Endodermal cell (in vitro differentiated cells): ENCODE results near the gene MRTFA. TPM values are rescaled to one million over a fixed set of nuclear protein-coding genes. Genes with fewer than 3 reads are reported as not detected.

Experiments used
- DNase-seq: peaks from one replicate; pipeline ENCODE4 v3.0.0-alpha.2; 2017
- H3K27ac ChIP-seq: 2 replicates; pipeline ENCODE4 v1.5.1; 2013; ENCODE audit warnings: mild to moderate bottlenecking, low read depth, low read length, moderate library complexity
- H3K27me3 ChIP-seq: 2 replicates; pipeline ENCODE4 v1.6.1; 2013; ENCODE audit warnings: mild to moderate bottlenecking, low read length, moderate library complexity; ENCODE audit not compliant: insufficient read depth, control insufficient read depth, poor library complexity, severe bottlenecking
- H3K36me3 ChIP-seq: 2 replicates; pipeline ENCODE4 v1.7.0; 2013; ENCODE audit warnings: mild to moderate bottlenecking, low read length, moderate library complexity; ENCODE audit not compliant: control insufficient read depth, insufficient read depth
- H3K4me1 ChIP-seq: one replicate; pipeline ENCODE4 v1.7.0; 2013; ENCODE audit warnings: low read length; ENCODE audit not compliant: control insufficient read depth, insufficient read depth
- H3K4me3 ChIP-seq: 2 replicates; pipeline ENCODE4 v1.5.1; 2013; ENCODE audit warnings: mild to moderate bottlenecking, low read length, moderate library complexity
- H3K9ac ChIP-seq: 2 replicates; pipeline ENCODE4 v1.6.1; 2013; ENCODE audit warnings: mild to moderate bottlenecking, low read length, moderate library complexity; ENCODE audit not compliant: poor library complexity, severe bottlenecking; ENCODE audit errors: extremely low read depth
- H3K9me3 ChIP-seq: 2 replicates; pipeline ENCODE4 v1.6.1; 2013; ENCODE audit warnings: mild to moderate bottlenecking, low read length, moderate library complexity; ENCODE audit not compliant: control insufficient read depth
- H3K27ac Mint-ChIP-seq: 2 replicates; pipeline ENCODE4 v1.8.0; 2020; ENCODE audit warnings: mixed read lengths
- H3K27me3 Mint-ChIP-seq: 2 replicates; pipeline ENCODE4 v1.8.0; 2021; ENCODE audit warnings: mild to moderate bottlenecking, mixed read lengths; ENCODE audit not compliant: insufficient read depth
- H3K36me3 Mint-ChIP-seq: 2 replicates; pipeline ENCODE4 v1.8.0; 2020; ENCODE audit warnings: low read depth, mixed read lengths
- H3K4me1 Mint-ChIP-seq: 2 replicates; pipeline ENCODE4 v1.8.0; 2020; ENCODE audit warnings: mixed read lengths
- H3K4me3 Mint-ChIP-seq: 2 replicates; pipeline ENCODE4 v1.8.0; 2020; ENCODE audit warnings: mild to moderate bottlenecking, moderate library complexity, mixed read lengths
- H3K9me3 Mint-ChIP-seq: 2 replicates; pipeline ENCODE4 v1.8.0; 2020; ENCODE audit warnings: mild to moderate bottlenecking, mixed read lengths
- WGBS, 2 experiments: methylation state at CpG; one replicate each; pipeline versions ENCODE4 v1.1.5 to v1.1.7; 2013; ENCODE audit warnings: missing lambda C conversion rate in 2 of 2, mixed read lengths in 1 of 2; ENCODE audit not compliant: insufficient coverage in 1 of 2, insufficient read length in 1 of 2; 5-methylcytosine and 5-hydroxymethylcytosine counted together
- total RNA-seq, 2 donors: library from RNA; stranded (reverse); fragmentation: NEBNext Ultra II Directional in 1 of 2; extraction: Animal tissue kit (Norgen Biotek cat#: 25700) in 1 of 2; gene quantifications; 2 replicates in 1 of 2; 3 replicates in 1 of 2; pipeline ENCODE4 v1.2.1, GENCODE V29; 2021
- TF ChIP-seq, protein P1 (sequence below): fragments of 200-600 bp; sonication (generic); conservative IDR thresholded peaks from 2 replicates; pipeline ENCODE4 v1.5.0; 2021; ENCODE audit warnings: antibody characterized with exemption, mild to moderate bottlenecking

MRTFA gene
- total RNA-seq, 2 donors from 2014 or later: 43.3 to 44.7 TPM

DNA sequence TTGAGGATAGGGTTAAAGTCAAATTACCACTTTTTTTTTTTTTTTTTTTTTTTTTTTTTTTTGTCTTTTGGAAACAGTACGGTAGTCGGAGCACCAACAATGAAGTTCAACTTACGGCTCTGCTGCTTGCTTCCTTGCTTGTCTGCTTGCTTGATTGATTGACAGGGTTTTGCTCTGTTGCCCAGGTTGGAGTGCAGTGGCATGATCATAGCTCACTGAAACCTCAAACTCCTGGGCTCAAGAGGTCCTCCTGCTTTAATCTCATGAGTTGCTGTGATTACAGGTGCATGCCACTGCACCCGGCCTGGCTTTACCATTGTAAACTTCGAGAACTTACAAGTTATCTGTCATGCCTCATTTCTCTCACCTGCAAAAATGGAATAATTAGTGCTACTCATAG lies 260.4 kb downstream of the MRTFA start:
- no peaks in the 10 kb centered on the region for H3K4me1 ChIP-seq
- no peak overlapping the region for H3K9ac ChIP-seq
- peaks cover 12% of the 10 kb centered on the region for H3K36me3 ChIP-seq
- no peaks in the 10 kb centered on the region for H3K27me3 ChIP-seq
- no peak overlapping the region for H3K27ac Mint-ChIP-seq
- no peaks in the 10 kb centered on the region for H3K27me3 Mint-ChIP-seq
- TF ChIP-seq, protein P1, sequence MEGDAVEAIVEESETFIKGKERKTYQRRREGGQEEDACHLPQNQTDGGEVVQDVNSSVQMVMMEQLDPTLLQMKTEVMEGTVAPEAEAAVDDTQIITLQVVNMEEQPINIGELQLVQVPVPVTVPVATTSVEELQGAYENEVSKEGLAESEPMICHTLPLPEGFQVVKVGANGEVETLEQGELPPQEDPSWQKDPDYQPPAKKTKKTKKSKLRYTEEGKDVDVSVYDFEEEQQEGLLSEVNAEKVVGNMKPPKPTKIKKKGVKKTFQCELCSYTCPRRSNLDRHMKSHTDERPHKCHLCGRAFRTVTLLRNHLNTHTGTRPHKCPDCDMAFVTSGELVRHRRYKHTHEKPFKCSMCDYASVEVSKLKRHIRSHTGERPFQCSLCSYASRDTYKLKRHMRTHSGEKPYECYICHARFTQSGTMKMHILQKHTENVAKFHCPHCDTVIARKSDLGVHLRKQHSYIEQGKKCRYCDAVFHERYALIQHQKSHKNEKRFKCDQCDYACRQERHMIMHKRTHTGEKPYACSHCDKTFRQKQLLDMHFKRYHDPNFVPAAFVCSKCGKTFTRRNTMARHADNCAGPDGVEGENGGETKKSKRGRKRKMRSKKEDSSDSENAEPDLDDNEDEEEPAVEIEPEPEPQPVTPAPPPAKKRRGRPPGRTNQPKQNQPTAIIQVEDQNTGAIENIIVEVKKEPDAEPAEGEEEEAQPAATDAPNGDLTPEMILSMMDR: no peak
- H3K36me3 Mint-ChIP-seq: peaks cover 30% of the 10 kb centered on the region
- WGBS, 2 experiments: 90 to 100% methylated on average over 5 of the region's 5 CpGs
- no peak overlapping the region for H3K4me3 ChIP-seq
- peaks cover 4% of the 10 kb centered on the region for H3K4me1 Mint-ChIP-seq
- DNase-seq: no peak
- no peaks in the 10 kb centered on the region for H3K9me3 ChIP-seq
- no peak overlapping the region for H3K27ac ChIP-seq
- no peaks in the 10 kb centered on the region for H3K9me3 Mint-ChIP-seq
- no peak overlapping the region for H3K4me3 Mint-ChIP-seq

GRCh38 chr22:40374567-40374966 lies 262.0 kb downstream of the MRTFA start:
- Mint-ChIP-seq H3K9me3 (no peaks in the 10 kb centered on the region), H3K4me3 (no peak overlapping the region), H3K27me3 (no peaks in the 10 kb centered on the region), H3K36me3 (peaks cover 34% of the 10 kb centered on the region), H3K4me1 (peaks cover 5% of the 10 kb centered on the region), H3K27ac (no peak overlapping the region)
- WGBS, 2 experiments: 91 to 92% methylated on average over 8 of the region's 8 CpGs
- no peaks in the 10 kb centered on the region for H3K9me3 ChIP-seq
- peaks cover 12% of the 10 kb centered on the region for H3K36me3 ChIP-seq
- H3K4me3 ChIP-seq: no peak overlapping the region
- no peaks in the 10 kb centered on the region for H3K4me1 ChIP-seq
- no peak overlapping the region for H3K27ac ChIP-seq
- DNase-seq: no peak
- no peaks in the 10 kb centered on the region for H3K27me3 ChIP-seq
- H3K9ac ChIP-seq: no peak overlapping the region
- TF ChIP-seq, protein P1: no peak

DNA sequence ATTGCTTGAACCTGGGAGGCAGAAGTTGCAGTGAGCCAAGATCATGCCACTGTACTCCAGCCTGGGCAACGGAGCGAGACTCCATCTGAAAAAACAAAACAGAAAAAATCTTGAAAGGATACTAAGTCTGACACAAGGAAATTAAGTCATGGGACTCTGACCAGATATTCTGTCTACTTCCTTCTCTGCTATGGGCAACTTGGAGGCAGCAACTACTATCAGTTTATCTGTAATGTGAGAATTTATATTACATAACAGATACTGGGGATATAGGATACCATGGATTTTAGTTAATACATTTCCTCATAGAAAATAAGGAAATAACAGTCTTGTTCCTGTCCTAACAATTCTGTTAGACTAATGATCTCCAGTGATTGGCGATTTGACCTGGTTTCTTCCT lies 267.7 kb downstream of the MRTFA start:
- H3K27ac Mint-ChIP-seq: no peak overlapping the region
- TF ChIP-seq, protein P1: no peak
- H3K4me3 Mint-ChIP-seq: no peak overlapping the region
- H3K4me1 ChIP-seq: no peaks in the 10 kb centered on the region
- no peaks in the 10 kb centered on the region for H3K9me3 Mint-ChIP-seq
- H3K9ac ChIP-seq: no peak overlapping the region
- H3K4me1 Mint-ChIP-seq: peaks cover 5% of the 10 kb centered on the region
- peaks cover 56% of the 10 kb centered on the region for H3K36me3 ChIP-seq
- no peaks in the 10 kb centered on the region for H3K27me3 ChIP-seq
- H3K27ac ChIP-seq: no peak overlapping the region
- H3K4me3 ChIP-seq: no peak overlapping the region
- H3K9me3 ChIP-seq: no peaks in the 10 kb centered on the region
- WGBS, 2 experiments: 100% methylated on average over 2 to 3 of the region's 3 CpGs
- H3K27me3 Mint-ChIP-seq: no peaks in the 10 kb centered on the region
- peaks cover 70% of the 10 kb centered on the region for H3K36me3 Mint-ChIP-seq
- DNase-seq: no peak
